MM.1S (cell line): ENCODE data around the gene ARHGEF37.

Experiments used
- DNase-seq: peaks from one replicate; pipeline ENCODE4 v3.0.0-alpha.2; 2015
- H2AFZ ChIP-seq: fragments of 300-600 bp; sonication (generic); 2 replicates; pipeline ENCODE4 v1.6.0; 2016; ENCODE audit warnings: antibody characterized with exemption, low read length
- H3F3A ChIP-seq: fragments of 300-600 bp; sonication (generic); 2 replicates; pipeline ENCODE4 v1.6.1; 2016; ENCODE audit warnings: mild to moderate bottlenecking, antibody characterized with exemption, low read length, moderate library complexity, mixed read lengths; ENCODE audit not compliant: insufficient read depth
- H3K27ac ChIP-seq: fragments of 300-600 bp; sonication (generic); 2 replicates; pipeline ENCODE4 v1.5.1; 2016; ENCODE audit warnings: mild to moderate bottlenecking, low read length
- H3K27me3 ChIP-seq: fragments of 300-600 bp; sonication (generic); replicated peaks from 2 replicates; pipeline ENCODE4 v1.6.0; 2016; ENCODE audit warnings: low read length; ENCODE audit not compliant: insufficient read depth
- H3K36me3 ChIP-seq: fragments of 300-600 bp; sonication (generic); replicated peaks from 2 replicates; pipeline ENCODE4 v1.6.1; 2016; ENCODE audit warnings: mild to moderate bottlenecking, low read length, mixed read lengths; ENCODE audit not compliant: insufficient read depth
- H3K4me1 ChIP-seq: fragments of 300-600 bp; sonication (generic); 2 replicates; pipeline ENCODE4 v1.6.1; 2016; ENCODE audit warnings: low read length, mixed read lengths
- H3K4me2 ChIP-seq: fragments of 300-600 bp; sonication (generic); 2 replicates; pipeline ENCODE4 v1.6.0; 2016; ENCODE audit warnings: low read depth, low read length
- H3K4me3 ChIP-seq: fragments of 300-600 bp; sonication (generic); 2 replicates; pipeline ENCODE4 v1.5.1; 2016; ENCODE audit warnings: low read length, mixed read lengths
- H3K79me2 ChIP-seq: fragments of 300-600 bp; sonication (generic); 2 replicates; pipeline ENCODE4 v1.6.1; 2016; ENCODE audit warnings: mixed run types, low read length, mixed read lengths
- H3K9ac ChIP-seq: fragments of 300-600 bp; sonication (generic); 2 replicates; pipeline ENCODE4 v1.6.1; 2016; ENCODE audit warnings: low read length, mixed read lengths
- H3K9me2 ChIP-seq: fragments of 300-600 bp; sonication (generic); replicated peaks from 2 replicates; pipeline ENCODE4 v1.6.1; 2016; ENCODE audit warnings: mild to moderate bottlenecking, low read length, mixed read lengths; ENCODE audit not compliant: insufficient read depth
- H3K9me3 ChIP-seq: fragments of 300-600 bp; sonication (generic); replicated peaks from 2 replicates; pipeline ENCODE4 v1.6.1; 2016; ENCODE audit warnings: mild to moderate bottlenecking, low read length, mixed read lengths; ENCODE audit not compliant: insufficient read depth
- H4K20me1 ChIP-seq: fragments of 300-600 bp; sonication (generic); 2 replicates; pipeline ENCODE4 v1.6.1; 2016; ENCODE audit warnings: mild to moderate bottlenecking, low read length, moderate library complexity, mixed read lengths; ENCODE audit not compliant: insufficient read depth
- CTCF ChIP-seq: fragments of 300-600 bp; sonication (generic); IDR thresholded peaks from 2 replicates; pipeline ENCODE4 v1.5.1; 2016; ENCODE audit warnings: antibody characterized with exemption, low read length, mixed read lengths
- EZH2 ChIP-seq: fragments of 300-600 bp; sonication (generic); optimal IDR thresholded peaks from 2 replicates; pipeline ENCODE3; 2017; ENCODE audit warnings: low read depth, mild to moderate bottlenecking, antibody characterized with exemption, low read length, mixed read lengths
- EZH2phosphoT487 ChIP-seq: fragments of 300-600 bp; sonication (generic); IDR thresholded peaks from 2 replicates; pipeline ENCODE4 v1.6.1; 2018; ENCODE audit warnings: antibody characterized with exemption, low read length

The ARHGEF37 gene

GRCh38 chr5:149627070-149627469 lies 45.8 kb downstream of the ARHGEF37 start:
- DNase-seq = no peak
- no peaks in the 10 kb centered on the region for H3F3A ChIP-seq
- H3K27ac ChIP-seq = no peak overlapping the region
- H3K36me3 ChIP-seq = no peaks in the 10 kb centered on the region
- H3K4me1 ChIP-seq = 0 out of 2 replicates have a peak, but pooled peaks cover under 1% of the 10 kb centered on the region
- no peaks in the 10 kb centered on the region for H3K9me2 ChIP-seq
- H3K9ac ChIP-seq = no peak overlapping the region
- no peak overlapping the region for H3K4me3 ChIP-seq
- no peaks in the 10 kb centered on the region for H3K27me3 ChIP-seq
- H2AFZ ChIP-seq = no peak overlapping the region
- H3K79me2 ChIP-seq = no peaks in the 10 kb centered on the region
- no peaks in the 10 kb centered on the region for H4K20me1 ChIP-seq
- H3K4me2 ChIP-seq = no peak overlapping the region
- H3K9me3 ChIP-seq = no peaks in the 10 kb centered on the region
- TF ChIP-seq EZH2phosphoT487 = no peak
- no peak for TF ChIP-seq EZH2
- TF ChIP-seq CTCF = no peak

- Histone ChIP-seq H3K27me3 (no peaks in the 10 kb centered on the region), H3K9me3 (no peaks in the 10 kb centered on the region), H3F3A (no peaks in the 10 kb centered on the region), H3K9me2 (no peaks in the 10 kb centered on the region), H2AFZ (no peak overlapping the region), H4K20me1 (no peaks in the 10 kb centered on the region), H3K4me2 (no peak overlapping the region), H3K4me1 (peaks cover 12% of the 10 kb centered on the region), H3K4me3 (no peak overlapping the region), H3K27ac (no peak overlapping the region), H3K79me2 (no peaks in the 10 kb centered on the region), H3K36me3 (no peaks in the 10 kb centered on the region), H3K9ac (no peak overlapping the region)
- DNase-seq = no peak
- no peak for TF ChIP-seq EZH2phosphoT487
- no peak for TF ChIP-seq CTCF
- TF ChIP-seq EZH2 = no peak
Observed at GRCh38 chr5:149628221-149628620, 46.9 kb downstream of the ARHGEF37 start.

GRCh38 chr5:149628846-149629388 lies 47.6 kb downstream of the ARHGEF37 start:
- Histone ChIP-seq H3K36me3 (no peaks in the 10 kb centered on the region), H3K4me1 (peaks cover 12% of the 10 kb centered on the region), H3K9me3 (no peaks in the 10 kb centered on the region), H4K20me1 (no peaks in the 10 kb centered on the region), H3K4me3 (no peak overlapping the region), H3K4me2 (no peak overlapping the region), H3K9me2 (no peaks in the 10 kb centered on the region), H2AFZ (no peak overlapping the region), H3K27ac (no peak overlapping the region), H3K79me2 (no peaks in the 10 kb centered on the region), H3K27me3 (no peaks in the 10 kb centered on the region), H3F3A (no peaks in the 10 kb centered on the region), H3K9ac (no peak overlapping the region)
- TF ChIP-seq CTCF (no peak), EZH2phosphoT487 (no peak), EZH2 (no peak)
- no peak for DNase-seq
